HCT116 (cell line): ENCODE measurements around the gene RPL27. TPM values are rescaled to one million over a fixed set of nuclear protein-coding genes. Genes with fewer than 3 reads are reported as not detected.

Experiments used
- ATAC-seq: fragments of 200-7000 bp; cut with Tn5 transposase; 2 replicates; pipeline ENCODE4 v1.9.1; 2020; ENCODE audit warnings: mild to moderate bottlenecking, moderate library complexity
- BruUV-seq: library from RNA; stranded (reverse); fragments of 400-500 nt; replicated peaks from 2 replicates; lab custom pipeline; 2021; lab: Mats Ljungman, UMichigan
- CTCF ChIA-PET: fragments of 300-600 bp; sonication (Branson Sonifier 250); formaldehyde crosslinking; loops from one replicate; lab custom pipeline; 2021; ENCODE audit warnings: antibody characterized with exemption; lab: Charles Lee
- POLR2A ChIA-PET: fragments of 300-600, 350-600 bp; sonication (Branson Sonifier 250); formaldehyde crosslinking; loops from one replicate; lab custom pipeline; 2021; ENCODE audit warnings: antibody characterized with exemption; lab: Charles Lee
- RAD21 ChIA-PET, 2 experiments: fragments of 300-600 bp; sonication (Branson Sonifier 250); formaldehyde crosslinking; loops; one replicate each; lab custom pipeline; 2023; ENCODE audit warnings: low total read pairs in 2 of 2; ENCODE audit not compliant: uncharacterized antibody in 2 of 2, unreplicated experiment in 2 of 2, low non-redundant PET in 1 of 2; lab: Charles Lee
- DNase-seq: peaks from one replicate; pipeline ENCODE4 v3.0.0-alpha.2; 2010; ENCODE audit warnings: low read depth, low spot score
- H2AFZ ChIP-seq: fragments of 200-600 bp; shearing (Covaris generic), sonication (generic); 2 replicates; pipeline ENCODE4 v1.6.1; 2017; ENCODE audit warnings: low read depth, mixed run types, mixed read lengths, antibody characterized with exemption, low read length; ENCODE audit not compliant: poor library complexity, severe bottlenecking
- H3K27ac ChIP-seq: 2 replicates; pipeline ENCODE4 v1.5.1; 2012; ENCODE audit warnings: low read depth, low read length
- H3K27me3 ChIP-seq: fragments of 200-600 bp; sonication (generic); 2 replicates; pipeline ENCODE4 v1.6.1; 2016; ENCODE audit warnings: mixed run types, low read length, mixed read lengths; ENCODE audit not compliant: insufficient read depth
- H3K36me3 ChIP-seq, 2 experiments: fragments of 200-500 bp in 1 of 2; fragments of 200-600 bp in 1 of 2; sonication (Bioruptor generic) in 1 of 2; sonication (generic) in 1 of 2; 2 replicates each; pipeline versions ENCODE4 v1.5.1 to v1.6.1; 2014 to 2016; ENCODE audit warnings: low read length in 2 of 2, inconsistent platforms in 1 of 2, mixed read lengths in 1 of 2, mixed run types in 1 of 2; ENCODE audit not compliant: insufficient read depth in 2 of 2, control insufficient read depth in 1 of 2
- H3K4me1 ChIP-seq, 2 experiments: fragments of 200-600 bp in 1 of 2; sonication (generic) in 1 of 2; 2 replicates each; pipeline versions ENCODE4 v1.5.1 to v1.6.1; 2012 to 2017; ENCODE audit warnings: low read length in 2 of 2, inconsistent platforms in 1 of 2, mild to moderate bottlenecking in 1 of 2, mixed read lengths in 1 of 2, mixed run types in 1 of 2, moderate library complexity in 1 of 2; ENCODE audit not compliant: insufficient read depth in 2 of 2, control insufficient read depth in 1 of 2
- H3K4me2 ChIP-seq: fragments of 200-600 bp; sonication (generic); 2 replicates; pipeline ENCODE4 v1.6.1; 2017; ENCODE audit warnings: mixed run types, low read length, mixed read lengths
- H3K4me3 ChIP-seq, 2 experiments: fragments of 200-600 bp in 1 of 2; sonication (generic) in 1 of 2; replicated peaks in 1 of 2; 2 replicates each; pipeline ENCODE4 v1.5.1; 2011 to 2016; ENCODE audit warnings: low read length in 2 of 2, control low read depth in 1 of 2, low read depth in 1 of 2, mild to moderate bottlenecking in 1 of 2, mixed read lengths in 1 of 2, mixed run types in 1 of 2
- H3K79me2 ChIP-seq: fragments of 200-600 bp; sonication (generic); 2 replicates; pipeline ENCODE4 v1.6.1; 2017; ENCODE audit warnings: mild to moderate bottlenecking, mixed run types, low read length, moderate library complexity, mixed read lengths; ENCODE audit not compliant: insufficient read depth
- H3K9ac ChIP-seq: fragments of 200-600 bp; sonication (generic); 2 replicates; pipeline ENCODE4 v1.6.1; 2016; ENCODE audit warnings: low read length, mixed read lengths
- H3K9me2 ChIP-seq: fragments of 200-600 bp; sonication (generic), shearing (Covaris generic); 2 replicates; pipeline ENCODE4 v1.6.1; 2017; ENCODE audit warnings: mixed run types, mild to moderate bottlenecking, moderate library complexity; ENCODE audit not compliant: insufficient read depth
- H3K9me3 ChIP-seq, 2 experiments: fragments of 200-500 bp in 1 of 2; fragments of 200-600 bp in 1 of 2; sonication (Bioruptor generic) in 1 of 2; sonication (generic) in 1 of 2; 2 replicates each; pipeline ENCODE4 v1.6.1; 2014 to 2017; ENCODE audit warnings: low read length in 2 of 2, mixed read lengths in 2 of 2, inconsistent platforms in 1 of 2, low read depth in 1 of 2, mild to moderate bottlenecking in 1 of 2, mixed run types in 1 of 2, moderate library complexity in 1 of 2; ENCODE audit not compliant: control insufficient read depth in 1 of 2, insufficient read depth in 1 of 2
- H4K20me1 ChIP-seq: fragments of 200-600 bp; sonication (generic), shearing (Covaris generic); 2 replicates; pipeline ENCODE4 v1.6.1; 2017; ENCODE audit warnings: mixed run types, mild to moderate bottlenecking, moderate library complexity; ENCODE audit not compliant: insufficient read depth
- ATF3 ChIP-seq: IDR thresholded peaks from 2 replicates; pipeline ENCODE4 v1.6.1; 2012
- CBX3 ChIP-seq: IDR thresholded peaks from 2 replicates; pipeline ENCODE4 v1.6.1; 2012; ENCODE audit warnings: low read depth
- CEBPB ChIP-seq: IDR thresholded peaks from 2 replicates; pipeline ENCODE4 v1.6.1; 2012; ENCODE audit warnings: low read depth
- CTCF ChIP-seq, 3 experiments: fragments of 200-600 bp in 1 of 3; sonication (generic) in 1 of 3; IDR thresholded peaks in 2 of 3; conservative IDR thresholded peaks in 1 of 3; 2 replicates each; pipeline ENCODE4 v1.5.1; 2012 to 2017; ENCODE audit warnings: low read depth in 2 of 3, low read length in 2 of 3, antibody characterized with exemption in 1 of 3, borderline replicate concordance in 1 of 3, control low read depth in 1 of 3, mild to moderate bottlenecking in 1 of 3, mixed read lengths in 1 of 3, mixed run types in 1 of 3, moderate library complexity in 1 of 3; ENCODE audit not compliant: insufficient read depth in 1 of 3
- EGR1 ChIP-seq: IDR thresholded peaks from 2 replicates; pipeline ENCODE4 v1.6.1; 2012; ENCODE audit warnings: low read depth
- ELF1 ChIP-seq: IDR thresholded peaks from 2 replicates; pipeline ENCODE4 v1.6.1; 2012; ENCODE audit warnings: low read depth, borderline replicate concordance
- EZH2 ChIP-seq: fragments of 200-600 bp; sonication (generic); IDR thresholded peaks from 2 replicates; pipeline ENCODE4 v1.6.1; 2017; ENCODE audit warnings: antibody characterized with exemption, mixed run types
- EZH2phosphoT487 ChIP-seq: fragments of 200-600 bp; IDR thresholded peaks from 2 replicates; pipeline ENCODE4 v1.6.1; 2018; ENCODE audit warnings: antibody characterized with exemption, borderline replicate concordance
- JUND ChIP-seq: IDR thresholded peaks from 2 replicates; pipeline ENCODE4 v1.6.1; 2012
- MAX ChIP-seq: IDR thresholded peaks from 2 replicates; pipeline ENCODE4 v1.6.1; 2012
- POLR2A ChIP-seq: IDR thresholded peaks from 2 replicates; pipeline ENCODE4 v1.7.0; 2011; ENCODE audit warnings: borderline replicate concordance; ENCODE audit not compliant: insufficient read depth, insufficient read length; ENCODE audit errors: extremely low read depth
- RAD21 ChIP-seq: IDR thresholded peaks from 2 replicates; pipeline ENCODE4 v1.6.1; 2012; ENCODE audit warnings: low read depth, mild to moderate bottlenecking
- REST ChIP-seq: IDR thresholded peaks from 2 replicates; pipeline ENCODE4 v1.6.1; 2012; ENCODE audit warnings: low read depth
- SIN3A ChIP-seq: IDR thresholded peaks from 2 replicates; pipeline ENCODE4 v1.6.1; 2012; ENCODE audit warnings: low read depth
- SP1 ChIP-seq: IDR thresholded peaks from 2 replicates; pipeline ENCODE4 v1.6.1; 2012; ENCODE audit warnings: low read depth
- TCF7L2 ChIP-seq: IDR thresholded peaks from 2 replicates; pipeline ENCODE4 v1.7.0; 2011; ENCODE audit warnings: borderline replicate concordance, inconsistent platforms; ENCODE audit not compliant: insufficient read depth, insufficient read length; ENCODE audit errors: extremely low read depth
- YY1 ChIP-seq: IDR thresholded peaks from 2 replicates; pipeline ENCODE4 v1.6.1; 2011; ENCODE audit warnings: low read length, low read depth, moderate library complexity, mild to moderate bottlenecking; ENCODE audit not compliant: insufficient replicate concordance; ENCODE audit errors: extremely low read depth
- ZBTB33 ChIP-seq: IDR thresholded peaks from 2 replicates; pipeline ENCODE4 v1.6.1; 2011; ENCODE audit warnings: mild to moderate bottlenecking, low read length, moderate library complexity; ENCODE audit not compliant: insufficient replicate concordance; ENCODE audit errors: extremely low read depth
- ZFX ChIP-seq: fragments of 450-650 bp; IDR thresholded peaks from 2 replicates; pipeline ENCODE4 v1.6.1; 2017
- ZNF274 ChIP-seq: fragments of 200-500 bp; sonication (Bioruptor generic); IDR thresholded peaks from 2 replicates; pipeline ENCODE4 v1.6.1; 2014; ENCODE audit warnings: mild to moderate bottlenecking, low read depth, low read length, inconsistent platforms
- intact Hi-C: fragments of 100-400 bp; cut with micrococcal nuclease; formaldehyde crosslinking; loops from 2 replicates; pipeline ENCODE4 v1.10.0; 2022
- total RNA-seq: library from RNA; stranded (reverse); gene quantifications from one replicate; pipeline ENCODE4 v1.2.1, GENCODE V29; 2021; ENCODE audit not compliant: unreplicated experiment

The RPL27 gene
- total RNA-seq, 1 experiment from 2014 or later: 1,295 TPM

GRCh38 chr17:43043307-43043706, 45.1 kb downstream of the RPL27 start:
- Histone ChIP-seq H3K9ac (no peak overlapping the region), H3K36me3 (peaks cover 2 to 5% of the 10 kb centered on the region in 2 experiments; a peak in 3 of 4 replicates), H4K20me1 (no peaks in the 10 kb centered on the region), H3K4me1 (no peaks in the 10 kb centered on the region), H3K4me2 (no peak overlapping the region), H3K27me3 (no peaks in the 10 kb centered on the region), H3K79me2 (no peaks in the 10 kb centered on the region), H3K27ac (no peak overlapping the region), H3K4me3 (no peak overlapping the region), H3K9me3 (no peaks in the 10 kb centered on the region), H3K9me2 (no peaks in the 10 kb centered on the region), H2AFZ (no peak overlapping the region)
- no TSS peak for BruUV-seq
- ATAC-seq (no peak), DNase-seq (no peak)
- TF ChIP-seq CBX3: no peak
- no peak for TF ChIP-seq SIN3A
- TF ChIP-seq ZNF274: no peak
- no peak for TF ChIP-seq JUND
- TF ChIP-seq ZFX: no peak
- no peak for TF ChIP-seq POLR2A
- no peak for TF ChIP-seq EZH2
- no peak for TF ChIP-seq ZBTB33
- TF ChIP-seq CTCF (IDR thresholded peaks at IDR 0.05 in 2 of 3, conservative IDR thresholded peaks at IDR 0.05 in 1 of 3; ENCODE audit: borderline replicate concordance in 1 of 3, insufficient read depth in 1 of 3, low read depth in 2 of 3, low read length in 2 of 3): no peak
- TF ChIP-seq REST: no peak
- TF ChIP-seq RAD21: no peak
- TF ChIP-seq MAX: no peak
- no peak for TF ChIP-seq SP1
- TF ChIP-seq YY1: no peak
- no peak for TF ChIP-seq CEBPB
- no peak for TF ChIP-seq ATF3
- TF ChIP-seq TCF7L2: no peak
- no peak for TF ChIP-seq EZH2phosphoT487
- no peak for TF ChIP-seq ELF1
- no peak for TF ChIP-seq EGR1
- ChIA-PET POLR2A (no interaction called here), RAD21 (no interaction called here), CTCF (no interaction called here)
- intact Hi-C loops: no loop called here
